ENCODE measurements around the gene ARAP1.

ARAP1 gene

GRCh38 chr11:72682238-72682857, 69.9 kb downstream of the ARAP1 start:
- no peak for DNase-seq (ENCODE audit: low read depth)

DNA sequence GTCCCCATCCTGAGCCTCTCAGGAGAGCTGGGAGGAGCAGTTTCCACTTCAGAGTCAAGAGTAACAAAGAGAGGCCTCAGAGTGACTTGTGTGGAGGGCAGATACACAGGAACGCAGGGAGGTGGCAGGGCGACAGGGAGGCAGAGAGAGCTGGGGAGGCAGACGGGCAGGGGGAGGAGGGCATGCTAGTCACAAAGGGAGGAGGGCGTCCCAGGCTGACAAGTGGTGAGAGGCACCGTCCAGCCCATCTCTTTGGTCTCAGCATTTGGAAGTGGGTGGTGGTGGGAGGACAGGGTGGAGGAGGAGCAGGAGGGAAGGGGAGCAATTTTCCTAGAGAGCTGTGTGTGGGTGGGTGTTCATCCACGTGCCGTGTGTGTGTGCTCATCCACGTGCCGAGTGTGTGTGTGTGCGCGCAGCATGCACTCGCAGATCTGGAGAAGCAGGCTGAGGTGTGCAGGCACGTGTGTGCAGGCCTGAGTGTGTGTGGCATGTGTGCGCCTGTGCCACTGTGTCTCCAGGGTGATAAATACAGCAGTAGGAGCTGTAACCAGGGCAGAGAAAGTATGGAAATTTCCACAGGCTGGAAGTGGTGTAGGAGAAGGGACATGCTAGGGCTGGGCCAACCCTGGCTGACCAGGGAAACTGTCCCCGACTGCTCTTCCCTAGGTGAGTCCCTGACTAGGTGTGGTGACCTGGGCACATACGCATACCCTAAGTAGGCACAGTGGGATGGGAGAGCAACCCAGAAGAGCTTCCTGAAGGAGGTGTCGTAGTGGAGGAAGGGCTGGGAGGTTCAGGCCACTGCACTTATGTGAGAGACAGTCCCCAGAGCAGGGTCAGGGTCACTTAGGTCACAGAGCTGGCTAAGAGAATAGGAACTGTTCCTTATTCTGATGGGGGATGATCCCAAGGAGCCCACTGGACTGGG, 70.7 kb downstream of the ARAP1 start:
- DNase-seq (ENCODE audit: low read depth): no peak

DNA sequence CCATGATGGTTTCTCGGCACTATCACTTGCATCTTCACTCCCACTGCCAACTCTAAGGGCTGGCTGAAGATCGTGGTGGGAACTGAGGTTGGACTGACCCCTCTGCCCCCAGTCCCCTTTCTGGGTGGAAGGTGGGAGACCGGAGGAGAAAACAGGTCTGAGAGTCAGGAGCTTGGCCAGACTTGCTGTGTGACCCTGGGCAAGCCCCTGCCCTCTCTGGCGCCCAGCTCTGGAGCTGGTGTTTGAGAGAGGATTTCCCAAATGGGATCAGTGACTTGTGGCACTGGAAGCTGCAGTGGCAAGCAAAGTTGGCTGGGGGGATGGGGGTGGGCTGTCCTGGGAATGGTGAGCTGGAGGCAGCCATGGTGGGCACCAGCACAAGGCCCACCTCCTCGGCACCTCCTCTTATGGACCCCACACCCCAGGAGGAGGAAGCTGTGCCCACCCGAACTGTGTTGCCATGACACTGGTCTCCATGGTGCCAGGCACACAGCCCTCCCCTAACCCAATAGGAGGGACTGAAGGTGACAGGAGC, 71.5 kb downstream of the ARAP1 start:
- no peak for DNase-seq (ENCODE audit: low read depth)

DNA sequence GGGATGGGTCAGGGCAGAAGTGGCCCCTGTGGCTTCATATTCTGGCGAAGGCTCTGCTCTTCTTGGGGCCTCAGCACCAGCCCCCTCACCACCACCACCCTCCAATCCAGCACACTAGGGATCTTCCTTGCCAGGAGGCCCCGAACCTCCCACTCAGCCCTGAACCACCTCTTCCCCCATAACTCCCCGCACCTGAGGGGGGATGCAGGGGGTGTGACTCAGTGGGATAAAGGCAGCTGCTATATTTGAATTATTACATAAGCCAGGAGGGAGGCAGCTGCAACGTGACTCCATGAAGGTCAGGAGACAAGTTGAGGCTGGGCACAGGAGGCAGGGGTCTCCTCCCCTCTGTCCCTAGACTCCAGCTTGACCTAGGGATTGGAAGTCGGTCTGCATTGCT, 72.3 kb downstream of the ARAP1 start:
- no peak for DNase-seq (ENCODE audit: low read depth)

- no peak for DNase-seq (ENCODE audit: low read depth)
Measured at GRCh38 chr11:72678524-72678923, 73.7 kb downstream of the ARAP1 start.

GRCh38 chr11:72676861-72677341, 75.3 kb downstream of the ARAP1 start:
- DNase-seq (ENCODE audit: low read depth): peak; percentile 25

GRCh38 chr11:72675221-72675620, 77.0 kb downstream of the ARAP1 start:
- DNase-seq (ENCODE audit: low read depth): no peak

- DNase-seq (ENCODE audit: low read depth): no peak
Measured at GRCh38 chr11:72673943-72674828, 78.0 kb downstream of the ARAP1 start, which contains the start of gene PDE2A. TSS of gene PDE2A (minus strand) at chr11:72674422. CDS start at chr11:72674207, 215 bp downstream.

DNA sequence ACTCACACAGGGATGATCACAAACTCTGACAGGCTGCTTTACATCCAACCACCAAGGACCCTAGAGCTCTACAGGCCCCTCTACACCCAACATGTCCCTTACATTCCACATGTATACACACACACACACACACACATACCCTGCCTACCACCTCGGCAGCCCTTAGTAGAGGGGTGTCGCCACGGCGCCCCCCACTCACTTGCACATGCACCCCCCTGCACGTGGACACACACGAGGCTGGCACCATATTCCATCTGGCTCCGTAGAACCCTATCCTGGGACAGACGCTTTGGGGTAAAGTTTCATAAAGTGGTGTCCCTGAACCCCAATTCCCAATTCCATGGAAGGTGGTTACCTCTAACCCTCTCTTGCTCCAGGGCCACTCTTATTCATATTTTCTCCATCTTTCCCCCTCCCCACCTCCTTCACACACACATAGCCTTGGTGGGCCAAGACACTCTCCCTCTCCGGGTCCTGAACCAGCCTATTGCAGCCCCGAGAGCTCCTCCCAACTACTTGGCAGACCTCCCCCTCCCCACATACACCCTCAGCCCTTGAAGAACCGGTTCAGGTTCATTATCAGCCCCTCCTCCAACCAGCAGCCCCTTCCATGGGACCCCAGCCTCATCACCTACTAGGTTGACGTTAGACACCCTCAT, 78.8 kb downstream of the ARAP1 start:
- no peak for DNase-seq (ENCODE audit: low read depth)

DNA sequence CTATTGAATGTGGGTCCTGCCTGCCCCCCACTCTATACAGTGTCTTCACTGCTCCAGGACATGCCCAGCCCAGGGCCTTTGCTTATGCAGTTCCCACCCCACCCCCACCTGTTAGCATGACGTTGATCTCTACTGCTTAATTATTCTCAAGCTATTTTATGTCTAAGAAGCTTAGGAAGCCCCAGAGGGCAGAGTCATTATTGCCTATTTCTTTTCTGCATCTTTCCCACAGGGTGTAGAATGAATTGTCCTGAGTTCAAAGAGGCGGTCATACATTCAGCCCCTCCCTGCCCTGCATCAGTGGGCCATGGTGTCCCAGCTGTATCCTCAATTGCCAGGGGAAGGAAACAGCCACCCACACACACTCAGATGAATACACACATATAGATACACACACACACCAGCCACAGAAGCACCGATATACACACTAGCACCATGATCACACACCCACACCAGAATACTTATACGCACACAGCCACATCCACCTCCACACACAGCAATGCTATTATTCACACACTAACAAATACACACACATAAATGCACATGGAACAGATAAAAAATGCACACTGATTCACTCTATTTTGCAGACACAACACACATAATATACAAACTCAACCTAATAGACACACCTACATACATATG, 79.5 kb downstream of the ARAP1 start:
- no peak for DNase-seq (ENCODE audit: low read depth)

DNA sequence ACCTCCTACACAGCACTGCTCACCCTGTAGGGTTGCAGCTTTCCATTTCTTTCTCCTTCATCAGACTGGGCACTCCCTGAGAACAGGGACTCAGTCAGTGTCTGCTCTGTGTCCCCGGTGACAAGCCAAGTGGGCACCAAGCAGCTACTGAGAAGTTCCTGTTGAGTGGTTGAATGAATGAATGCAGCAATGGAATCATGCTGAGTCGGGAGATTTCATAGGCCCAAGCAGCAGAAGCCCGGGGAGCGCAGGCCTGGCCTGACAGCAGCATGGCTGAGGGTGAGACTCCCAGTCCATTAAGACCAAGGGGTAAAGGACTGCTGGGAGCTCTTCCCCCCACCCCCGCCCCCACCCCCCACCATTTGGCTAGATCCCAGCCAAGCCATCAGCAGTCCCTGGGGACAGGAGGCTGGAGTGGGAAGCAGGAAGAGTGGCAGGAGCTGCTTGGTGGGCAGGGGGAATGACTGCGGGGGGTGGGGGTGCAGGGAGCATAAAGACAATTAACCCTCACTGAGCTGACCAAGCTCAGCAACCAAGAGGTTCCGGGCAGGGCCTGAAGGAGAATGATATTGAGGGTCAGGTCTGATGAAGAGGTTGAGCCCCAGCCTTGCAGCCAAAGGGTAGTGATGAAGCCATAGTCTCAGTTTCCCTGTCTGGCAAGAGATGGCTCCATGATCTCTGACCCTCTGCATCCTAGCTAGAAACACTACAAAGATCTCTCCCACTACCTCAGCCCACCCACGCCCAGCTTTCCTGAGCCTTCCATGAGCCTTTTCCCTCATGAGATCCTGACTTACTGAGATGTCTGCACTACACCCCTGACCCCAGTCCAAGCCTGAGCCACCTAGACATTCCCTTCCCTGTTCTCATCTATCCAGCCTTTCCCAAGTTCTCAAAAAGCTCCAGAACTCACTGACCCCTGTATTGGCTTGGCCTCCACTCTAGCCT, 80.8 kb downstream of the ARAP1 start:
- DNase-seq (ENCODE audit: low read depth): no peak

DNA sequence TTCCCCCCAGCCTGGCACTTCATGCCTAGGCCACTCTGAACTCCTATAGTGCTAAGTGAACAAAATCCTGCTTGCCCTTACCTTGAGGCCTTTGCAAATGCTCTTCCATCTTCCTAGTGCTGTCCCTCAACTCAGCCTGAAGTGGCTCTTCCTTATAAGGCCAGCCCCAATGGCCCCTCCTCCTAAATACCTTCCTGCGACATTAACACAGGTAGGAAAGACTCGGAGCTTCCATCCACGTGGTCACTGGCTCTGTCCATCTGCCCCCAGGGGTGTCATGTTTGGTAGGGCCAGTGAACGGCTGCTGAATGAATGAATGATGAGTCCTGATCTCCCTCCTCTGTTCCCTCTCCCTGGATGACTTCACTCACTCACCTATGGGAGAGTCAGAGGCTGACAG, 82.2 kb downstream of the ARAP1 start:
- no peak for DNase-seq (ENCODE audit: low read depth)

DNA sequence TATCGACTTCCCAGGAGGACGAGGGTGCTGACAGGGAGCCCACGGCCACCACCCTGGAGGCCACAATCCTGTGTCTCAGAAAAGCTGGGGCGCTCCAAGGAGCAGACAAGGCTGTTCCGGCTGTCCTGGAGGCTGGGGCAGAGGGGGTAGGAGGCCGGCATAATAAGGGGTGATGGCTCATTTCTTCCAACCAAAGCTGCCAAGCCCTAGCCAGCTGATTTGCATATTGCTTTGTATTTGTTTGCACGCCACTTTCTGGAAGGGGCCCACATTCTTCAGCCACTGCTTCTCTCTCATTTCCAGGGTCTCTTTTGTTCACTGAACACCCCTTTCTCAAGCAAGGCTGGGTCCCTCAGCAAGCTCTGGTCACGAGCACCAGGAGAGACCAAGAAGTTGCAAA, 82.7 kb downstream of the ARAP1 start:
- DNase-seq (ENCODE audit: low read depth): no peak

DNA sequence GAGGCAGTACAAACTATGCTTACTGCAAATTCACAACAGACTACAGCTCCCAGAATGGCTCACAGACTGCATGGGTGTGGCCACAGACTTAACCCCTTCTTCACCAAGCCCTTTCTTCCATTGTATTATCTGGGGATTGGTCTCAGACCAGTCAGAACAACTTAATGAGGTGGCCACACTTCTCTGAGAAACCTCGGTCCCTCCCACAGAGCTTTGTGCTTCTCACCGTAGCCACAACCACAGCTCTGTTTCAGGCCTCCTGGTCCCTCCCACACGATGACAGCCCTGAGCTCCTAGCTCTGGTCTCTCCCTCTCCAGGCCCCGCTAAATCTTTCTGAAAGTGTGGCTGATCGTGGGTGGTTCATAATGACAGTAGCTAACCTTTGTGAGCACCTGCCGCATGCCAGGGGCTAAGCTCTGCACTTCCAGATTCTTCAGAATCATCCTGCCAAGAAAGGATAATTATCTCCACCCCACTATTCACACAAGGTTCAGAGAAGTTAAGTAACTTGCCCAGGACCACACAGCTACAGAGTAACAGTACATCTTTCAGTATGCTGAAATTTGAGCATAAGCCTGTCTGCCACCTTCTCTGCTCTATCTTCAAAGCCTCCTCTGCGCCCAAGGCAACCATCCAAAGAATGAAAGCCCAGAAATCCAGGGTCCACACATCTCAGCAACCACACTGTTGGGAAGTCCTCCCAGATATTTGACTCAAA, 83.4 kb downstream of the ARAP1 start:
- DNase-seq (ENCODE audit: low read depth): no peak

DNA sequence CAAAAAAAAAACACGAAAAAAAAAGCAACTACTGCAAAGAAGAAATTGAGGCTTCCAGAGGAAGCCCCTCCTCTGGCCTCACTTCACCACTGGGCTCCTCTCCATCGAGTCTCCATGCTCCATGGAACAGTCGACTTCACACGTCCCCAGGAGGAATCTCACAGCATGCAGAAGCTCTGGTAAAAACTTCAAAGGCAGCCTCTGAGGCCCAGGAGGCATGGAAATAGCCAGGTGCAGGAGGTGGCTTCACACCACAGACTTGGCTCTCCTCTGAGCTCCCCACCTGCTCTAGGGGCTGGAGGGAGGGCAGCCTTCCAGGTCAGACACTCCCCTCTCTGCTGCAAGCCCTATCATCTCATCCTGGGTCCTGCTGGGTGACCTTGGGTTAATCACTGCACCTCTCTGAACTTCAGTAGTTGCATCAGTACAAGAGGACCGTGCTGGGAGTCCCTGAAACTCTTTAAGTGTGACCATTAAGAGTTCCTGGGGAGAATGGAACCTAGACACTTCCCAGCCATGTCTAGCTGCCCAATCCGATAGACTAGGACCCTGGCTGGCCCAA, 86.2 kb downstream of the ARAP1 start:
- no peak for DNase-seq (ENCODE audit: low read depth)

DNA sequence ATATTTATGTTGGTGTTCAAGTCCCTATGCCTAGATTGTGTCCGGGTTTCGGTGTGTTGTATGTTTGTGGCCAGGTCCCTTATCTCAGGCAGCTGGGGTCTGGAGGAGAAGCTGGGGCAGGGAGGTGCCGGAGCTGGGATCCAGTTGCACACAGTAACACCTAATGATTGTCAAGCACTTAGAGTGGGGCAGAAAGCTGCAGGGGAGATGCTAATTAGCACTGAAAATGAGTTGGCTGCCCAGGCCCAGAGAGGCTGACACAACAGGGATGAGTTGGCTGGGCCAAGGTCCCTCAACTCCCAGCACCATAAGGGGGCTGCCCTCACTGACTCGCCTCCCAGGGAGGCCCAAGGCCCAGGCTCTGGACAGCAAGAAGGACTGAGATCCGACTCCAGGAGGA, 90.2 kb downstream of the ARAP1 start:
- no peak for DNase-seq (ENCODE audit: low read depth)

- no peak for DNase-seq (ENCODE audit: low read depth)
Measured at GRCh38 chr11:72661486-72661885, 90.7 kb downstream of the ARAP1 start.

- no peak for DNase-seq (ENCODE audit: low read depth)
Measured at GRCh38 chr11:72658989-72659640, 93.1 kb downstream of the ARAP1 start.

Data from CMK (cell line).